Ecto neural progenitor cell (in vitro differentiated cells): ENCODE data around the gene FGGY.
"Not testable (repeated sequence)": the region's sequence is repeated elsewhere in the genome, so short reads cannot be mapped to it uniquely, and the experiment has no call there.

Experiments used
- DNase-seq: peaks from one replicate; pipeline ENCODE4 v3.0.0-alpha.2; 2018; ENCODE audit warnings: low spot score

Gene FGGY

GRCh38 chr1:59511476-59512465, 214.9 kb downstream of the FGGY start:
- no peak for DNase-seq

- DNase-seq, result no peak
Observed at GRCh38 chr1:59512702-59513101, 215.8 kb downstream of the FGGY start.

DNA sequence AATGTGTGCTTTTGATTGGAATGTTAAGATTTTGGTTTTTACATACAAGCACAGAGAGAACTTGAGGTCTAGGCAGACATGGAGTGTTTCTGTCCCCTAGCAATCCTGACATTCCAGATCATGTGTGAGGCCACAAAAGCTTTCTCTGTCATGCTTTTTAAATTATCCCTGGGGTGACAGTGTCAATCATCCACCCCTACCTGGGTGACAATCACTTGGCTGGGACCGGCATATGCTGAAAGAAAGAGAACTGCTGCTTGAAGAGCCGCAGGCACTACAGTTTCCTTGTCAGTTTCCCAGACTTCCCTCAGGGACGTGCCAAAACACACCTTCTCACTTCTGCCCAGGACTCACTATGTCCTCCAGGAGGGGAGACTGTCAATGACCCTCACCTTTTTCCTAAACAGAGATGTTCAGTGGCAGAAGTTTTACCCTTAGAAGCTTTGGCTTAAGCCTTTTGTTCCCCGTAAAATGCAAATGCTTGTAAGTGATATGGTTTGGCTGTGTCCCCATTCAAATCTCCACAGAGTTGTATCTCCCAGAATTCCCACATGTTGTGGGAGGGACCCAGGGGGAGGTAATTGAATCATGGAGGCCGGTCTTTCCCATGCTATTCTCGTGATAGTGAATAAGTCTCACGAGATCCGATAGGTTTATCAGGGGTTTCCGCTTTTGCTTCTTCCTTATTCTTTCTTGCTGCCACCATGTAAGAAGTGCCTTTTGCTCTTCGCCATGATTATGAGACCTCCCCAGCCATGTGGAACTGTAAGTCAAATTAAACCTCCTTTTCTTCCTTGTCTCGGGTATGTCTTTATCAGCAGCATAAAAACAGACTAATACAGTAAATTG, 217.4 kb downstream of the FGGY start:
- no peak for DNase-seq

DNA sequence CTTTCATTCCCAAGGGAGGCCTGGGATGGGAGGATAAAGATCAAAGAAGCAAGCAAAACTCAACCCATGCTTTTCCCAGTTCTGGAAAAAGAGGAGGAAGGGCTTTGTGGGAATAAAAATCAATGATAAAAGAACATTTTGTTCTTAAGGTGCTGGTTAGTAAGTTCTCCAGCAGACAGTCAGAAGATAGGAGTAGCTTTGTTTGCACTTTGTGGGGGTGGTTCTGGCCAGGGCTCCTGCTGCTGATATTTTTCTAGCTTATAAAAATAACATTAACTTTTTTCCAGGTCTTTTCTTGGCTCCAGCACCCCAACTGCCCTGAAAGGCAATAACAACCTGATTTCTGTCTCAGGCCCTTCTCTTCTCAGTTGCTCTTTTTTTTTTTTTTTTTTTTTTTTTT, 220.0 kb downstream of the FGGY start:
- DNase-seq, result no peak

DNA sequence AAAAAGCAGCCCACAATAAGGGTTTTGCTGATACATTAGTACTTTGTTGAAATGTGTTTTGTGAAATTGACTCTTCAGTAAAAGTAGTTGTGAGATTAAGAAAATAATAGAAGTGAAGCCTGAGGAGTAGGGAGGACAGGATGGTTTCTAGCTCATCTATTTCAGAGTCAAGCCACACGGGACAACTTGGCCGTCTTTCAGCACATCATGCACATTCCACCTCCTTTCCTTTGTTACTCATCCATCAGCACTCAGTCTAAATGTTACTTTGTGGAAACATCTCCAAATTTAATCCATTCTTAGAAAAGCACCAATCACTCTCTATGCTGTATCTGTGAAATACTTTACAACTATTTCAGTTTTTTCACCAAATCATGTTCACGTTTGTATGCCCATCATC, 223.3 kb downstream of the FGGY start:
- no peak for DNase-seq

- DNase-seq, result no peak
Observed at GRCh38 chr1:59520827-59521418, 224.0 kb downstream of the FGGY start.

DNA sequence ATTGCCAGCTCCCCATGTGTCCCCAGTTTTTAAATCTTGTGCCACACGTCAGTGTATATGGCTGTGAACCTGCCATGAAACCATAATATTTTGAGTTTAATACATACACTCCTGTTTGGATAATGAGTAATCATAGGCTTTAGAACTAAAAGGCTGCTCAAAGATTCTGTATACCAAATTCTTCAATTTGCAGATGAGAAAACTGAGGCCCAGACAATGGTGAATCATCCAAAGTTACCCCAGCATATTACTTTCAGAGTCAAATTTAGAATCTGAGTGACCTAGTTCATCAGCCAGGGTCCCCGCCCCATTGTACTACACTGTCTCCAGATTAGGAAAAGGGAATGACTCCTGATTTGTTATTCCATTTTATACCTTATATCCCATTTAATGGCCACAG, 224.6 kb downstream of the FGGY start:
- no peak for DNase-seq

DNA sequence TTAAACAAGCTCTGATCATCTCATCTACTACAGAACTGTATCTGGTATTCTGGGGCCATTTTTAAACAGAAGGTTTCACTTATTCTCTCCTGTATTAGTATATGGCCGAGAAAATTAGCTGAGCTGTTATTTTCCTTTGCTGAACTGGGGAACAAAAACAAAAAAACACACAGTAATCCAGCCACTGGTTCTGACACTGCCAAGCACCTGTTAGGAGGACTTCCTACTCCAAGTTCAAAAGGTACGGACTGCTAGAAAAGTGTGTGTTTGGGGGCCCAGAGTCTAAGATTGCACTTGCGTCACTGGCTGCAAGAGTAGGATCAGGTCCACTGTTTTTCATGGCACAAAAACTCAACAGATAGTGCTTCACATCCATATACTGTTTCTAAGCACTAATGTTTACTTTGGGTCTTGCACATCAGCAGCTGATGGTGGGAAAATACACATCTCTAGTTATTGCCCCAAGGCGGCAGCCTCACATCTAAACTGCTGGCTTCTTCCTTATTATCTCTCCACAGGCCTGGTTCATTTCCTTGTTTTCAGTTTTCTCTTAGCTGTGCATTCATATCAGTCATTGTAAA, 226.1 kb downstream of the FGGY start:
- DNase-seq, result no peak

DNA sequence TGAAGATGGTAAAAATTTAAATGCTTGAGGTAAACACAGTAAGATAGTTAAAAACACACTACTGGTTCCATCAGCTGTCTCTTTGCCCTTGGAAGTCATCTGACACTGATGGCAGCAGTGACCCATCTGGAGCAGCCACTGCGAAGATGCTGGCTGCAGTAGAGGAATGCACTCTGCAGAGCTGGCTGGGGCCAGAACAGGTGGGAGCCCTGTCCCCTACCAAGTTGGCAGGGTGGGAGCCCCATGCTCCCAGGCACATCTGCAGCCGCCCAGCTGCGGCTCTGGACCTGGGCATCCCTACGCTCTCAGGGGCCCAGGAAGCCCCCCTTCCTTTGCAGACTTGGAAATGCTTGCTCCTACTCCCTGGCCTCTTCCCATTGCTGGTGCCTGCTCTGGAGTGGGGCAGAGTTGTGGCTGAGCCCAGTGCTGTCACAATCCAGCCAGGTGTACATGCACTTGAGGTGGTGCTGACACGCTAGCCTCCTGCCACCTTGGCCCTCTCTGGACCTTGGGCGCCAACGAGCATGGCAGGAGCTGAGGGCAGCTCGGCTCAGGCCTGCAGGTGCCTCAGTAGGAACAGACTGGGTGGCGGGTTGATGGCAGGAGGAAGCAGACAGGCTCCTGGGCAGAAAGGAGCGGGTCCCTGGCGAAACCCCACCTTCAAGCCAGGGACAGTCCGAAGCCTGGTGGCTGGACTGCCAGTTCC, 227.0 kb downstream of the FGGY start:
- no peak for DNase-seq

DNA sequence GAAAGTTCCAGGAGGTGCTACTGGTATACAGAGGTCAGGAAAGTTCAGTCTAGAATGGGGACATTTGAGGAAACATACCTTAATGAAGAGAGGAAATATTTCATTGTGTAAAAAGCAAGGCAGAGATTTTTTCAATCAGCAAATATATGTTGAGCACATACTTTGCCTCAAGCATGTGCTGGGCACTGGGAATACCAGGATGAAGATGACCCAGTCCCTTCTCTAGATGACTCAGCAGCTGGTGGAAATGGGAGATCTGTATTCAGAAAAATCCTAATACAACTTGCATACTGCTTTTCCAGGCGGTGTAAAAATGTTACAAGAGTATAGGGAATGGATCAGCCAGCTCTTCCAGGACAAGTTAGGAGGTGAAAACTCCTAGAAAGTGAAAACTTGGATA, 229.3 kb downstream of the FGGY start:
- no peak for DNase-seq

- no peak for DNase-seq
Observed at GRCh38 chr1:59528471-59528870, 231.6 kb downstream of the FGGY start.

- no peak for DNase-seq
Observed at GRCh38 chr1:59528900-59529299, 232.0 kb downstream of the FGGY start.

GRCh38 chr1:59530119-59530518, 233.2 kb downstream of the FGGY start:
- no peak for DNase-seq

GRCh38 chr1:59532102-59532501, 235.2 kb downstream of the FGGY start:
- no peak for DNase-seq

DNA sequence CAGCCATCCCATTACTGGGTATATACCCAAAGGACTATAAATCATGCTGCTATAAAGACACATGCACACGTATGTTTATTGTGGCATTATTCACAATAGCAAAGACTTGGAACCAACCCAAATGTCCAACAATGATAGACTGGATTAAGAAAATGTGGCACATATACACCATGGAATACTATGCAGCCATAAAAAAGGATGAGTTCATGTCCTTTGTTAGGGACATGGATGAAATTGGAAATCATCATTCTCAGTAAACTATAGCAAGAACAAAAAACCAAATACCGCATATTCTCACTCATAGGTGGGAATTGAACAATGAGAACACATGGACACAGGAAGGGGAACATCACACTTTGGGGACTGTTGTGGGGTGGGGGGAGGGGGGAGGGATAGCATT, 241.6 kb downstream of the FGGY start:
- not testable (repeated sequence) for DNase-seq

DNA sequence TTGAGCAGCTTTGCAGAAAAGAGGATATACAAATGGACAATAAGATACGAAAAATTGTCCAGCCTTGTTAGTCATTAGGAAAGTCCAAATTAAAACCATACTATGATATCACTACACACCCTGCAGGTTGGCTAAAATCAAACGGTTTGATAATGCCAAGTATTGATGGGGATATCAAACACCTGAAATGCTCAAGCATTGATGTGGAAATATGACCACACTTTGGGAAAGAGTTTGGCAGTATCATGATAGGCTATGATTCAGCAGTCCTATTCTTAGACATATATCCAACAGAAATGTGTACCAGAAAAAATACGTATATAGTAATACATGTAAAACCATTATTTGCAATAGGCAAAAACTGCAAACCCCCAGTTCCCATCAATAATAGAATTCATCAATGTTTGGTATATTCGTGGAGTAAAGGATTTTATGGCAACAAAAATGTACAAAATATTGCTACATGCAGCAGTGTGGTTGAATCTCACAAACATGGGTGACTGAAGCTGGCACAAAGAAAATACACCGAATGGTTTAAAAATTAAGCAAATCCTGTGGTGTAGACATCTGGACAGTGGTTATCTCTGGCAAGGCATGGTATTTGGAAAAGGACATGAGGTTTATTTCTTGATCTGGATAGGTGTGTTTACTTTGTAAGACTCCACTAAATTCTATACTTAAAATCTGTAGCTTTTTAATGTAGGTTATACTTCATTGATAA, 243.2 kb downstream of the FGGY start:
- DNase-seq, result no peak

GRCh38 chr1:59541161-59541560, 244.3 kb downstream of the FGGY start:
- DNase-seq, result no peak

DNA sequence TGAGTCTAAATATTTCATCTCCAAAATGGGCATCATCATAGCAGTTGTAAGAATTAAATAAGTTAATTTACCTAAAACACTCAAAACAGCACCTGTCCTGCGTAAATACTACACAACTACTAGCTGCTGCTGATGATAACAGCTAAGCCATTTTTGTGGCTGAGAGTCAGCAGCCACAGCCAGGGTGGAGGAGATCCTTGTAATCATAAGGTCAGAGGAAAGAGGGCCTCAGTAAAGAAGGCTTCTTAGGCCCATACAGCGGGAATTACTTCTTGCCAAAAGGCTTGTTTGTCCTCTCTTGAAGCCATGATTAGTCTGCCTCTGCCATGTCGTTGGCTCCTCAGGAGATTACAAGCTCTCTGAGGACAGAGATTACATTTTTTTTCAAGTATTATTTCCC, 245.0 kb downstream of the FGGY start:
- no peak for DNase-seq

DNA sequence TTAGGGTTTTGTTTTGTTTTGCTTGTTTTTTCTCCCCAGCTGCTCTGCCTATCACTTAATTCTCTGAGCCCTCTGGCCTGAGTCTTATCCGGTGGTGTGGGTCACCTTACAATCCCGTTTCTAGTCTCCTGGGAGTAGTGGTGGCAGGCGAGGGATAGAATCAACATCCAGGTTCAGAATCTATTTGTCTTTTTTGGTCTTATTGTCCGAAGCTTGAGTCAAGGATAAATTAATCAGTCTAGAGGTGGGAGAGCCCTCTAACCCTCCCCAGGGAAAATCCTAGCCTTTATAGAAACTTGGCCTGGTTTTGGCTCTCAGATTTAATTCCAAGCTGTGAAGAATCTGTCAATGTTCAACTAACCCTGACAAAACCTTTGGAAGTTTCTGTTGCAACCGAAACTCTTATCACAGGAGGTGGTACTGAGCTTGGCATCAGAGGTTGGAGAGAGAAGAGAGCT, 246.3 kb downstream of the FGGY start:
- no peak for DNase-seq

DNA sequence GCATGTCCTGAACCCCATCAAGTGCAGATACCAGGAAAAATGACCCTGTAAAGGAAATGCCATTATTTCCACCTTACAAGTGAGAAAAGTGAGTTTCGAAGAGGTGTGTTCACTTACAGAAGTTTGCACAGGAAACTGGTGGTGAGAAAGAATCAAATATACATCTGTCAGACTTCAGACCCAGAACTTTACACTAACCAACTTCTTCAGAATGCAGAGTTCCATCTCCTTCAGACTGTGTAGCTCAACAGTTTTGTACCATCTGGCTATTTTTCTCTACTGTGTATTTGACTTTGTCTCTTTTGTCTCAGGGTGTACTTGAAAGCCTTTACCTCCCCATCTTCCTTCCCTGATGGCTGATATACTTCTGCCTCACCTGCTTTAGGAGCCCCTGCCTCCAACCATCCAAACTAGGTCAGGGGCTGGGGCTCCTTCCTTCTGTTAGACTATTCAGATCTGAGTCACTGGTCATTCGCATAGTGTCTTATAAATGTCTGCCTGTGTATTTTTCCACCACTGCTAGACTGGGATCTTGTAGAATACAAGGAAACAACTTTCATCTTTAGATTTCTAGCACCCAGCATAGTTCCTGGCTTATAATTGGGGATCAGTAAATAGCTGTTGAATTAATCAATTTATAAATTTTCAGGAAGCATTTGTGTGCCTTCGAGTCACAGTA, 247.9 kb downstream of the FGGY start:
- DNase-seq, result no peak
